HepG2 (cell line): ENCODE results near the gene MPST. TPM values are rescaled to one million over a fixed set of nuclear protein-coding genes. Genes with fewer than 3 reads are reported as not detected.

Experiments
- ATF2 ChIP-seq: sonication (generic); formaldehyde crosslinking; IDR thresholded peaks from 2 replicates; pipeline ENCODE4 v1.4.0; 2020; ENCODE audit warnings: missing genetic modification reagents
- FOSL2 ChIP-seq: sonication (generic); formaldehyde crosslinking; IDR thresholded peaks from 2 replicates; pipeline ENCODE4 v1.4.0; 2020; ENCODE audit warnings: missing genetic modification reagents
- ISL2 ChIP-seq: sonication (generic); formaldehyde crosslinking; IDR thresholded peaks from 2 replicates; pipeline ENCODE4 v1.5.0; 2020; ENCODE audit warnings: missing genetic modification reagents
- NR3C1 ChIP-seq: sonication (generic); formaldehyde crosslinking; IDR thresholded peaks from 2 replicates; pipeline ENCODE4 v1.4.0; 2020; ENCODE audit warnings: missing genetic modification reagents
- PATZ1 ChIP-seq: sonication (generic); formaldehyde crosslinking; IDR thresholded peaks from 2 replicates; pipeline ENCODE4 v1.4.0; 2020; ENCODE audit warnings: missing genetic modification reagents
- PPARG ChIP-seq: conservative IDR thresholded peaks from 2 replicates; pipeline ENCODE4 v1.6.1; 2016; ENCODE audit warnings: missing biosample characterization, missing genetic modification reagents
- PRPF4 ChIP-seq: fragments of 200-400 bp; formaldehyde crosslinking; IDR thresholded peaks from 2 replicates; pipeline ENCODE4 v1.6.1; 2016; ENCODE audit warnings: low read length, low read depth; ENCODE audit not compliant: poor library complexity, severe bottlenecking
- RAD21 ChIP-seq: fragments of 450-650 bp; formaldehyde crosslinking; IDR thresholded peaks from 2 replicates; pipeline ENCODE4 v1.5.0; 2020; ENCODE audit warnings: mild to moderate bottlenecking
- SMAD9 ChIP-seq: sonication (generic); formaldehyde crosslinking; IDR thresholded peaks from 2 replicates; pipeline ENCODE4 v1.5.1; 2020; ENCODE audit warnings: mild to moderate bottlenecking, missing genetic modification reagents
- SNAI1 ChIP-seq: sonication (generic); formaldehyde crosslinking; IDR thresholded peaks from 2 replicates; pipeline ENCODE4 v1.5.0; 2020; ENCODE audit warnings: mild to moderate bottlenecking, missing genetic modification reagents, borderline replicate concordance
- ZBTB25 ChIP-seq: IDR thresholded peaks from 2 replicates; pipeline ENCODE4 v1.6.1; 2018; ENCODE audit warnings: missing genetic modification reagents
- ZBTB38 ChIP-seq: sonication (generic); formaldehyde crosslinking; IDR thresholded peaks from 2 replicates; pipeline ENCODE4 v1.5.1; 2020; ENCODE audit warnings: mild to moderate bottlenecking, missing genetic modification reagents
- ZFY ChIP-seq: sonication (generic); formaldehyde crosslinking; IDR thresholded peaks from 2 replicates; pipeline ENCODE4 v1.4.0; 2020; ENCODE audit warnings: missing genetic modification reagents
- ZNF17 ChIP-seq: sonication (generic); formaldehyde crosslinking; IDR thresholded peaks from 2 replicates; pipeline ENCODE4 v1.5.0; 2020; ENCODE audit warnings: mild to moderate bottlenecking, missing genetic modification reagents
- ZNF563 ChIP-seq: sonication (generic); formaldehyde crosslinking; IDR thresholded peaks from 2 replicates; pipeline ENCODE4 v1.8.0; 2022; ENCODE audit warnings: mild to moderate bottlenecking, moderate library complexity, missing genetic modification reagents
- ZNF574 ChIP-seq: sonication (generic); formaldehyde crosslinking; IDR thresholded peaks from 2 replicates; pipeline ENCODE4 v1.4.0; 2020; ENCODE audit warnings: missing genetic modification reagents
- ZNF609 ChIP-seq: sonication (generic); formaldehyde crosslinking; IDR thresholded peaks from 2 replicates; pipeline ENCODE4 v1.4.0; 2020; ENCODE audit warnings: mild to moderate bottlenecking, missing genetic modification reagents, borderline replicate concordance
- ZNF672 ChIP-seq: sonication (generic); formaldehyde crosslinking; IDR thresholded peaks from 2 replicates; pipeline ENCODE4 v1.8.1; 2022; ENCODE audit warnings: missing genetic modification reagents
- polyA plus RNA-seq, 8 experiments: library from polyadenylated mRNA; depleted of rRNA in 3 of 8; stranded (reverse) in 7 of 8; unstranded in 1 of 8; fragments of >200 nt; fragmentation: Illumina TruSeq in 4 of 8; extraction: Trizol in 4 of 8; gene quantifications; 2 replicates each; pipeline versions ENCODE4 v1.2.1 to v1.2.3, GENCODE V29; 2011 to 2016; ENCODE audit warnings: low read depth in 4 of 8, missing spikeins in 1 of 8, mixed read lengths in 1 of 8; ENCODE audit not compliant: insufficient read depth in 1 of 8
- total RNA-seq, 5 experiments: library from RNA; depleted of rRNA; stranded (reverse); fragments of >200 nt; fragmentation: Illumina TruSeq; extraction: Trizol; gene quantifications; 2 replicates each; pipeline ENCODE4 v1.2.3, GENCODE V29; 2016; ENCODE audit warnings: low read depth in 1 of 5

The MPST gene
- total and polyA plus RNA-seq, 2 of the 13 experiments (the other 11 are each of a cell fraction or from before 2014, with no cell fraction given), result 133 to 141 TPM

- TF ChIP-seq ZBTB25 (CRISPR knock-in tag) (no peak), ZNF672 (CRISPR knock-in tag) (no peak), PATZ1 (CRISPR knock-in tag) (peak; percentile 85), ATF2 (CRISPR knock-in tag) (no peak), NR3C1 (CRISPR knock-in tag) (no peak), ZNF609 (no peak), FOSL2 (no peak), PRPF4 (peak; percentile 56), ZNF574 (no peak), ZFY (CRISPR knock-in tag) (no peak), ZNF17 (CRISPR knock-in tag) (no peak), RAD21 (peak; percentile 31; the same call in 1 of the 2 replicates), PPARG (CRISPR knock-in tag) (no peak), SMAD9 (CRISPR knock-in tag) (no peak), ZBTB38 (CRISPR knock-in tag) (0 out of 2 replicates have a peak, but pooled peaks have one; percentile 26), ZNF563 (CRISPR knock-in tag) (no peak), ISL2 (CRISPR knock-in tag) (no peak), SNAI1 (CRISPR knock-in tag) (no peak)
Observed at GRCh38 chr22:37030560-37031281, 11.2 kb downstream of the MPST start (continued).
